Ecto neural progenitor cell (in vitro differentiated cells): ENCODE measurements around the gene OR5K1.

Source experiments
- DNase-seq: peaks from one replicate; pipeline ENCODE4 v3.0.0-alpha.2; 2018; ENCODE audit warnings: low spot score

Gene OR5K1

GRCh38 chr3:98462901-98463300 is at the start of gene OR5K1:
TSS of gene OR5K1 (plus strand) at chr3:98463201. CDS start at chr3:98469577, 6,376 bp downstream.
- DNase-seq: no peak

- DNase-seq: no peak
Measured at GRCh38 chr3:98432575-98432974, 30.4 kb upstream of the OR5K1 start.

GRCh38 chr3:98433764-98434163 is 29.2 kb upstream of the OR5K1 start:
- DNase-seq: no peak

GRCh38 chr3:98434412-98434811 is 28.6 kb upstream of the OR5K1 start:
- DNase-seq: no peak

- no peak for DNase-seq
Measured at GRCh38 chr3:98440283-98440682, 22.7 kb upstream of the OR5K1 start.

GRCh38 chr3:98445949-98446406 is 17.0 kb upstream of the OR5K1 start:
- DNase-seq: no peak

- DNase-seq: no peak
Measured at GRCh38 chr3:98449606-98450193, 13.3 kb upstream of the OR5K1 start.

- DNase-seq: no peak
Measured at GRCh38 chr3:98450372-98450771, 12.6 kb upstream of the OR5K1 start.

GRCh38 chr3:98453827-98454226 is 9.2 kb upstream of the OR5K1 start:
- no peak for DNase-seq

- no peak for DNase-seq
Measured at GRCh38 chr3:98454929-98455328, 8.1 kb upstream of the OR5K1 start.

GRCh38 chr3:98457543-98457942 is 5.5 kb upstream of the OR5K1 start:
- no peak for DNase-seq

- DNase-seq: no peak
Measured at GRCh38 chr3:98460220-98460619, 2.8 kb upstream of the OR5K1 start.

- no peak for DNase-seq
Measured at GRCh38 chr3:98482717-98483482, 19.9 kb downstream of the OR5K1 start.

- no peak for DNase-seq
Measured at GRCh38 chr3:98483626-98484025, 20.6 kb downstream of the OR5K1 start.

- DNase-seq: no peak
Measured at GRCh38 chr3:98497381-98497780, 34.4 kb downstream of the OR5K1 start, which contains the start of gene OR5K2. TSS of gene OR5K2 (plus strand) at chr3:98497681. CDS start at chr3:98497681, 0 bp downstream.

GRCh38 chr3:98500019-98500418 is 37.0 kb downstream of the OR5K1 start:
- DNase-seq: no peak

- no peak for DNase-seq
Measured at GRCh38 chr3:98501270-98501669, 38.3 kb downstream of the OR5K1 start.

GRCh38 chr3:98501863-98502576 is 39.0 kb downstream of the OR5K1 start:
- no peak for DNase-seq

GRCh38 chr3:98504539-98504938 is 41.5 kb downstream of the OR5K1 start:
- no peak for DNase-seq

- no peak for DNase-seq
Measured at GRCh38 chr3:98508582-98508981, 45.6 kb downstream of the OR5K1 start.

GRCh38 chr3:98512576-98512975 is 49.6 kb downstream of the OR5K1 start:
- no peak for DNase-seq

- no peak for DNase-seq
Measured at GRCh38 chr3:98513091-98513511, 50.1 kb downstream of the OR5K1 start.

- no peak for DNase-seq
Measured at GRCh38 chr3:98513736-98514135, 50.7 kb downstream of the OR5K1 start.
